HG03135 (cell line): ENCODE results near the gene CD58.

Source experiments
- ATAC-seq: cut with Tn5 transposase; IDR thresholded peaks from one replicate; pipeline ENCODE4 v1.9.1; 2021; ENCODE audit warnings: mild to moderate bottlenecking, moderate library complexity; ENCODE audit not compliant: unreplicated experiment

CD58 gene

DNA sequence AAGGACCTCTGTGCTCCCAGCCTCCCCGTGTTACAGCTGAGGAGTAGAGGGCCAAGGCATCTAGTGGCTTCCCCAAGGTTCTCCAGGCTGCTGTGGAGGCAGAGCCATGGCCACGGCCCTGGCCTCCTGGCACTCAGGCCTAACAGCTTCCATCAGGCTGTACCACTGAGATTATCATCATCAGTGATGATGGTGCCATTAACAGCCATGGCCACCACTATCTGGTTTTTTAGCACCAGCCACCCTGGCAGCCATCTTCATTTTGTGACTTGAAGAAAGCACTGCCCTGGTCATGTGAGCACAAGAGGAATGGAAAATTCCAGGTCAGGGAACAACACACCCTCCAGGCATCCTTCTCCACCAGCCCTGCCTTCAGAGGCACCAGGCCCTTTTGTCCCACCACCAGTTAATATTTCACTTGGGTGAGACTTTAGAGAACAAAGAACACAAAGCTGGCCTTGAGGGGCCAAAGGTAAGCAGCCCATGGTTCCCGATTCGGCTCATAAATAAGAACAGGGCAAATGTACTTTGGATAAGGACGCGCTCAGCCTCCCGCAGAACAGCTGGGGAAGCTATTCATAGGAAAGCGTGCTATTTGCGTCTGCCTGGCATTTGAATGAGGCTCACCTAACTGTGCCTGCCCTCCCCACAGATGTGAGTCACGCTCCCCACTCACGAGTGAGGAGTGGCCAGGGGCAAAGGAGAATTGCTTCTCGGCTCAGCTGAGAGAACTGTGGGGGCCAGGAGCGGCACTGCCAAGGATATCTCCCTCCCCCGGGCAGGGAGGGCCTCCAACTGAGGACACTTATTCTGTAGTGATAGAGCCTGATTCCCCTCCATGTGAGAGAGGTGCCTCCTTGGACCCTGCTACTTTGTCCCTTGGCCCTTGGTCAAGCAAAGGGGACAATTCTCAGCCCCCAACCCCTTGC is 95.6 kb downstream of the CD58 start:
- ATAC-seq, result no peak

DNA sequence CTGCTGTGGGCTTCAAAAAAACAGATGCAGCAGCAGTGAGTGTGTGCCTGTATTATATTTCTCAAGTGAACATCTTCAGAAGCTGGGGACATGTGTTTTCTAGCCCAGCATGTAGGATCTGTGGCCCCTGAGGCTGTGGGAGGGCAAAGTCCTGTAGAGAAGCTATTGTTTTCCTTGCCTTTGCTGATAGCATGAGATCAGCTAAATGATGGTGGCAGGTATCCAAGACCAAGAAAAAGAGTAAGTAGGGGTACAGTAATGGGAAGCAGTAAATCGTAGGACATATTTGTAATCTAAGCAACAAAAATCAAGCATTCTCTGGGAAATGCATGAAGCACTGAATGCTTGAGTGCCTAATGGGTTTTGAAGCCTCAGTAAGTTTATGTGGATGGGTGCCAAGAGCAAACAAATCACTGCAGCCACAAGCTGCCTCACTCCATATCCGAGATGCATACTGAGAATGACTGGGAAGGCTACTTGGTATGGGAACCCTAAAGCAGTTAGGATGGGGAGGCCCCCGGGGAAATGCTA is 98.3 kb downstream of the CD58 start:
- ATAC-seq, result no peak

DNA sequence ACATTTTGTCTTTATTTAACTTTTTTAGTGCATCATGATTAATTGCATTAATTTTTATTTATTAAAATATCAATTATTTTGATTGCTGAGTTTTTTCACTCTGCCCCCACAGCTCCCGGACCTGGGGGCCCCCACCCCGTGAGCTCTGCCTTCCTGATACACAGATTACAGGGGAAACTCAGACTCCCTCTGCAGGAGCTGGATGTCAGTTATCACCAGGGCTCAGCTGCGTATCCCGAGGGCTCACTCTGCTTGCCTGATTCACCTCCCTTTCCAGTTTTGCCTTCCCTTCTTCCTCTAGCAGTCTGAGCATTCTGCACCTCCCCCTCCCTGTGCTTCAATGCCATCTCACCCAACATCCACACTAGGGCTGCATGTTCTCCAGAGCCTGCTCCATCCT is 99.6 kb downstream of the CD58 start:
- ATAC-seq, result no peak

DNA sequence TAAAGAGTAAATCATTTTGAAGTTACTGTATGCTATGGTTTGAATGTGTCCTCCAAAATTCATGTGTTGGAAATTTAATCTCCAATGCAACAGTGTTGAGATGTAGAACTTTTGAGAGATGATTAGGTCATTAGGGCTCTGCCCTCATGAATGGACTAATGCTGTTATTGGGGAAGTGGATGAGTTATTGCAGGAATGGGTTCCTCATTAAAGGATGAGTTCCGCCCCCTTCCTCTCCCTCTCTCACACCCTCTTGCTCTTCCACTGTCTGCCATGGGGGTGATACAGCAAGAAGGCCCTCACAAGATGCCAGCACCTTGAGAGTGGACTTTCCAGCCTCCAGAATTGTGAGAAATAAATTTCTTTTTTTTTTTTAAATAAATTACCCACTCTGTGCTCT is 100.2 kb downstream of the CD58 start:
- ATAC-seq, result no peak

DNA sequence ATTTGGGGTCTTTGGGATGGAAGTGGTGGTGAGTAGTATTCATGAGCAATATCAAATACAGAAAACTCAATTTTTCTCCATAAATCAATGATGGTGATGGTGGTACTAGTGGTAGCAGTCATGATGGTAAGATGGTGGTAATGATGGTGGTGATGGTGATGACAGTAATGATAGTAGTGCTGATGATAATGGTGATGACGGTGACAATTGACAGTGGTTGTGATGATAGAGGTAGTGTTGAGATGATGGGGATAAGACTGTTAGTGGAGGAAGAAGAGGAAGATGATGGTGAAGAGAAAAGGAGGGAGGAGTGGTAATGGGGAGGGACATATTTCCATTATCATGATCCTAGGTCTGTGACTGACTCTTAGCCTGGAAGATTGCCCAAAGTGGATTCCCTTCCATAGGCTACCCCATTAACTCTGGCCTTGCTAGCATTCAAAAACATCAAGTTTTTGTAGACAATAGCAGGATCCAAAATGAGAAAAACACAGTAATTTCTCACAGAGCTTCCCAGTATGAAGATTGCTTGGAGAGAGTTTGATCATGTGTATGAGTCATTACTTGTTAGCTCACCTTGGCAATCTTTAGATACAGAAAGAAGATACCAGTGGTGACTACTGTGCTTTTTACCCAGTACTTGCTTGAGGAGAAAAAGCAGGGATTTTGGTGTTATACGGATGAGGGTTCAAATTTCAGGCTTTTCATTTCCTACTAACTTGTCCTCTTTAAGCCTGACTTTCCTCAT is 103.8 kb downstream of the CD58 start:
- no peak for ATAC-seq

DNA sequence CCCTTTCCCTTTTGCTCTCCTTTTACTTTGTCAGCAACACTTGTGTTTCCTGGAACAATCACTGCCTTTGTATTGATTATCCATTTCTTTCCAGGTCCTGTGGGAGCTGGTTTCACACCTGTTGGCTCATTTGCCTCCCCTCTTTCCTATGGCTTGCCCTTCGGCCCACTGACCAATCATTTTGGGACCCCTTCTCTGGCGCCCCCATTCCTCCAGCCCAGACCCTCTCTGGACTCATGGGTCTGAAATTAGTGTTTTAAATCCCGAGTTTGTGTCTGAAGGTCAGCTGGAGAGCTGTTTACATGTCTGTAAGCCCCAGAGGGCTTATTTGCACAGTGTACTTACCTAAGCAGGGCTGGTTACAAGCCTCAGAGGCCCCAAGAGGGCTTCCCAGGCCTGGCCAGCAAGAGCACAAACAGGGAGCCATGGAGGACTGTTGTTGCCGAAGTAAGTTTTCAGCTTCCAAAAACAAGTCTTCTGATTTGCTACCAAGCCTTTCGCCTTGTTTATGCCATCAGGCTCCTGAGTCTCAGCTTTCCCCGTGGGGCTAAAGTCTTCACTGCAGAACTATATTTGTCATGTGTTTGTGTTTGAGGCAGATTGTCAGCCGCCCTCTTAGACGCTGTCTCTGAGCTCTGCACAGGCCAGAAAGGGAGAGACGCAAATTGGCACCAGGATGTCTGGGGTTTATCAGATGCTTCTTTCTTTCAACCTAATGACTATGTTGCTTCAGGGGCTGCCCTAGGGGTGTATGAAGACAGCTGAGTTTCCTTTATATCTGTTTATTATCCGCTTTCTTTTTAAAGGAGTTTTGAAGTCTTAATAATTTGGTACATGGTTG is 104.8 kb downstream of the CD58 start:
- no peak for ATAC-seq

DNA sequence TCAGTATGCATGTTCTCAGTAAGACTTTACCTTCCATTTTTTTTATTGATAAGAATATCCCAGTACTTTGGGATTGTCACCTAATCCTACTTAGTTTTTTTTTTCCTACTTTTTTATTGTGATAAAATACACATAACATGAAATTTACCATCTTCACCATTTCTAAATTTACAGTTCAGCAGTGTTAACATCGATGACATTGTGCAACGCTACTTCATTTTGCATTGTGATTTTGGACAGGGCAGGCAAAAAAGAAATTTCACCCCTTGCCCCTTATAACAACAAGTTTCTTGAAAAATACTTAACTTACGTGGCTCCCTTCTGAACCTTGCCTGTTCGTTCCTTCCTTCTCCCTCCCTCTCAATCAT is 105.4 kb downstream of the CD58 start:
- no peak for ATAC-seq
